ENCODE results near the gene NAT8L.

The NAT8L gene

DNA sequence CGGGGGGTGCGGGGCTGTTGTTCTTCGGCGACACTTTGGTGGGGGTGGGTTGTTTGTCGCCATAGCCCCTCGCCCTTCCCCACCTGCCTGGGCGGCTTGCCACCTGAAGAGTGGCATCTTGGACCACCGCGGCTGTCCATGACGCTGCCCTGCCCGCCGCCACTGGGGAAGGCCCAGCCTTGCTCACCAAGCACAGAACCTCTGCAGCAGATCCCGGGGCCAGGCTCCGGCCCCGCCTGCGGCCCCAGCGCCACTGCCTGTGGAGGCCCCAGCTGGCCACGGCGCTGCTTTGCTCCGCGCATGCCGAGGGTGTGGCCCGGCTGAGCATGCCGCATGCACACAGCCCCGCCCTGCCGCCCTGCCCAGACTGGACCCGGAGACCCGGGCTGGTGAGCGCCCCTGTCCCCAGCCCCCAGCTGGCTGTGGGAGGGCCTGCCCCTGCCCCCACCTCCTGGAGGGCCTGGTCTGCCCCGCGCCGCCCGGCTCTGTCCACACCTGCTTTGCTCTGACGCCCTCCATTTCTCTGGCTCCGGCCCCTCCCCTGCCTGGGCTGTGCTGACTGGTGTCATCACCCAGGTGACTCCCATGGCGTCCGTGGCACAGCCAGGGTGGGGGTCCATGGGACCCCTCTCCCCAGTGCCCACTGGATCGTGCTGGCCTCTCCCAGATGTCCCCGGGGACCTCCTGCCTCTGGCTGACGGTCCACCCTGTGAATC, 5.3 kb downstream of the NAT8L start:
- DNase-seq (ENCODE audit: low read depth): no peak

DNA sequence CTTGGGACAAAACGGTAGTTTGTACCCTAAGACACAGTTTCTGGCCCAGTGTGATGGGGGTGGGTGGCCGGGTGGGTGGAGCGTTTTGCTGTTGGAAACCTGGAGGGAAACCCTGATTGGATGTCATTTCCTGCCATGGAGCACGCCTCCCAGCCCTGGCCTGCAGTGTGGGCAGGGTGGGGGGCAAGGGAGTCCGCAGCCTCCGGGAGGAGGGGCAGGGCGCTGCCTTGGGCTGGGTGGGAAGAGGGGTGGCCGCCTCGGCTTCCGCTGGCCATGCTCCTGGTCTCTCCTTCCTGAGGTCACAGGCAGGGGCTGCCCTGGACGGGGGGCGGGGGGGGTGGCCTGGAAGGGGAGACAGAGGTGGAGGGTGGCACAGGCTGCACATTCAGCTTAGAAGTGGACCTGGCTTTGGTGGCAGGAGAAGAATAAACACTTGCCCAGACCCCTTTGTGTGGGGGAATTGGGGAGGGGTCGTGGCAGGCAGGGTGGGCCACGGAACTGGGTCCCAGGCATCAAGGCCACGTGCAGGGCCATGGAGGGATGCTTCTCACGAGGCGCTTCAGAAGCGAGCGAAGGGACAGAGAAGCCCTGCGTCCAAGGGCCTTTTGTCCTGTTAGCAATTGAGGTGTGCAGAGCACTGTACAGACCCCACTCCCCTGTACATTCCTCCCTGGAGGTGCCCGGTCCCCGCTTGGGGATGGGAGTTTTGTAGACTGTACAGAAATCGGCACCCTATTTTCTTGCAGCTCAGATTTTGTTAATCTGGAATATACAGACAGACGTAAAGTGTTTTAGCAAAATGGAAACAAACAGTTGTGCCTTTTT, 6.2 kb downstream of the NAT8L start:
- no peak for DNase-seq (ENCODE audit: low read depth)

DNA sequence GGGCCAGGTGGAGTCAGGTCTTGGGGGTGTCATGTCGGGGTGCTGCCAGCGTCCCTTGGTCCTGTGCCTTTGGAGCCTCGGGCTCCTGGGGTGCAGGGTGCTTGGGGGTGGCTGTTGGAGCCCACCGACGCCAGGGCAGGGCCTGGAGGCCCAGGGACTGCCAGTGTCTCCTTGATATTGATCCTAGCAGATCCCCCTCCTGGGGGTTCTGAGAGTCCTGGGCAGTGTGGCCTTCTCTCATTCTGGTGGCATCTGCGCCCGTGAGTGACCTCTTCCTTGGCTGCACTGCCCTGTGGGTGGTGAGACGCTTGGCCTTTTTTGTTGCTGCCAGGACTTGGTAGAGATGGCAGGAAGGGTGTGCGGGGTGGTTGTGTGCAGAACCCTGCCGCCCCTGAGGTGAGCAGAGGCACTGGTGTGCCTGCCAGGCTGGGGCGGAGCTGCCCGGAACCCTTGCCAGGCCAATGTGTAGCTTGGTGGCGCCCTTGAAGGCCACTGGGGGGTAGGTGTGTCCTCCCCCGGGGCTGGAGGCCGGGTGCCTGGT, 7.0 kb downstream of the NAT8L start:
- DNase-seq (ENCODE audit: low read depth): no peak

DNA sequence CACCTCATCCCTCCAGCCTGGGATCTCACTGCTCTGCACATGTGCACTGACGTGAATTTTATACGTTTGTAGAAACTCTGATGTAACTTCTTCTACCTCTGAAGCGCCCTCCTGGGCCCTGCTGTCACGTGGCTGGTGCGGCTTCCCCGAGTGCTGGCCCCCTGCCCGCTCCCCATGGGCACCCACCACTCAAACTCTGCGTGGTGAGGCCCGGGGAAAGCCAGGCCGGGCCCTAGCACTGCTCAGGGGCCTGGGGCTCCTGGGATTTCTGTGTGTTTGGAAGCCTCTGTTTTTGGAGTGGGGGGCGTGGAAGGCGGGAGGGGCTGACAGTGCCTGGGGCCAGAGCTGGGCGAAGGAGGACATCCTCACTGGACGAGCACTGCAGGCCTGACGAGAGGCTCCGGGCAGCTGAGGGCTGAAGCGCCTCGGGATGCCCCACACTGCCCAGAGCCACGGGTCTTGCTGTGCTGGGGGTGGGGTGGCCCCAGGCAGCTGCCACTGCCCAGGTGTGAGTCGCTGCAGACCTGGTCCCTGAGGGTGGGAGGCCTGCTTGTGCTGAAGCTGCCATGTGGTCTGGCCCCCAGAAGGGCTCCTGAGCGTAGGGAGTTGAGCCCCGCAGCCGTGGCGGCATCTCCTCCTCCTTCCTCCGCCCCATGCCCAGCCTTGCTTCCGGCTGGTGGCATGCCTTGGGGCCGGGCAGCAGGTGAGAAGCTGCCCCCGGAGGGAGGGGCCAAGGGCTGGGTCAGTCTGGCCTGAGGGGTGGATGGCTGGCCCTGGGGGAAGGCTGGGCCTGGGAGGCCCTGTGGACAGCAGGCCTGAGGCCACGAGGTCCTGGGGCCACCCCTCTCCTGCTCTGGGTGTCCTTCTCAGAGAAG, 7.7 kb downstream of the NAT8L start:
- no peak for DNase-seq (ENCODE audit: low read depth)

DNA sequence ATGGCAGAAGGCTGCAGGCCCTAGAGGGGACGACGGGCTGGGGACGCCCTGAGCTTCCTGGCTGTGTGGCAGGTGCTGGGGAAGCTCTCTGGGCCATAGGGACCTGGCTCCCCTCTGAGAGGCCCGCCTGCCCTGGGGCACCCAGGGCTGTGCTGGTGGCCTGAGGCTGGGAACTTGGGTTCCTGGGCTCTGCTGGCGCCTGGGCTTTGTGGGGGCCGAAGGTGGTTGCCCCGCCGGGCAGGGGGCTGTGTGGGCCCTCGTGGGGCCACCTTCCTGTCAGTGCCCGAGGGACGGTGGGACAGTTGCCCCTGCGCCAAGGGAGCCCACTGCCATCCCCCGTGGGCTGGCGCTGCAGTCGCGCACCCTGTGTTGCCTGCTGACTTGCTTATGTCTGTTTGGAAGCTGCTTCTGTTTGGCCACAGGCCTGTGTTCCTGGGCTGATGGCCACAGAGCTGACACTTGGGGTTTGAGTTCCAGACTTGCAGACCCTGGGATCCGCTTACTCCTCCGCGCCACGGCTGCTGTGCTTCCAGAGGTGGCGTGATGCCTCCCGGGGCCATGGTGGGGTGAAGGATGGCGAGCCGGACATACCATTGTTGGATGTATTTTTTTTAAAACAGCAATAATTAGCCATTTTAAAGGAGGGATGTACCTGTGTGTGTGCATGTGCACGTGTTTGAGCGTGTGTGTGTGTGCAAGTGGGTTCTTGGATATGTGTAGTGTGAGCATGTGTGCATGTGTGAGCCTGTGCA, 8.5 kb downstream of the NAT8L start:
- DNase-seq (ENCODE audit: low read depth): no peak

DNA sequence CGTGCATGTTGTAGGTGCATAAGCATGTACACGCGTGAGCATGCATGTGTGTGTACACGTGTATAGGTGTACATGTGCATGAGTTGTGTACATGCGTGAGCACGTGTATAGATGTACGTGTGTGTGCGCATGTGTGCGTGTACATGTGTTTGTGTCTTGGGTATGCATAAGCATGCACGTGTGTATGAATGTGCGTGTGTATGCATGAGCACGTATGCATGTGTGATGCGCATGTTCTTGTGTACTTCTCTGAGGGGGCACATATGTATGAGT, 9.0 kb downstream of the NAT8L start:
- no peak for DNase-seq (ENCODE audit: low read depth)

- DNase-seq (ENCODE audit: low read depth): no peak
Measured at GRCh38 chr4:2068566-2068965, 9.4 kb downstream of the NAT8L start.

DNA sequence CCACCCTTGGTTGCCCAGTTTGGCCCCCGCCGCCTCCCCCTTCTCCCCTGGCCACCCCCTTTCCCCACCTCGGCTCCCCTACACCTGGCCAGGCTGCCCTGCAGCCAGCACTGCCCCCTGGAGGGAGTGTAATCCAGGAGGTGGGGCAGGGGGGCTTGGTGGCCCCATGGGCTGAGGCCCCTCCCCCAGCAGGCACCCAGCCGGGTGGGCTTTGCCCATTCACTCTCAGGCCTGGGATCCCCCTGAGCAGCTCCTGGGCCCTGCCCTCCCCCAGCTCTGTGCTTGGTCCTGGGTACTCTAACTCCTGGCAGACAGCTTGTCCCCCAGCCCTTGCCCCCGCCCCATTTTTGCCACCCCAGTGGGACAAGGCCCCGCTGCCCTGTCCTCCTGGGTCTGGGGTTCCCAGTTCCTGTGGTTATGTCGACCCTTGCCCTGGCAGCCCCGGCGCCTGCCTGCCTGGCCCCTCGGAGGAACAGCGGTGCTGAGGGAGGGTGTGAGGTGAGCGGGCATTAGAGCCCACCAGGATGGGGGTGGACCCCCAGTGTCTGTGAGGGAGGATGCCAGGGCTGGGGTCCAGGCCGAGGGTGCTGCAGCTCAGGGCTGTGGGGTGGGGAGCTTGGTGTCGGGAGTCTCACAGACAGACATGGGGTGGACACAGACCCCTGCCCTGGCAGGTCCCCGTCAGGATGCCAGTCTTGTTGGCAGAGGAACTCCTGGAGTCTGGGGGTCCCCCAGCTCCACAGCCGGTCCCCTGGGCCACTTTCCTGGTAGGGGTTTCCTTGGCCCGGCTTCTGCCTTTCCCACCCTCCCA, 10.2 kb downstream of the NAT8L start:
- no peak for DNase-seq (ENCODE audit: low read depth)

- no peak for DNase-seq (ENCODE audit: low read depth)
Measured at GRCh38 chr4:2069986-2070385, 10.9 kb downstream of the NAT8L start.

- DNase-seq (ENCODE audit: low read depth): no peak
Measured at GRCh38 chr4:2070421-2071251, 11.5 kb downstream of the NAT8L start.

DNA sequence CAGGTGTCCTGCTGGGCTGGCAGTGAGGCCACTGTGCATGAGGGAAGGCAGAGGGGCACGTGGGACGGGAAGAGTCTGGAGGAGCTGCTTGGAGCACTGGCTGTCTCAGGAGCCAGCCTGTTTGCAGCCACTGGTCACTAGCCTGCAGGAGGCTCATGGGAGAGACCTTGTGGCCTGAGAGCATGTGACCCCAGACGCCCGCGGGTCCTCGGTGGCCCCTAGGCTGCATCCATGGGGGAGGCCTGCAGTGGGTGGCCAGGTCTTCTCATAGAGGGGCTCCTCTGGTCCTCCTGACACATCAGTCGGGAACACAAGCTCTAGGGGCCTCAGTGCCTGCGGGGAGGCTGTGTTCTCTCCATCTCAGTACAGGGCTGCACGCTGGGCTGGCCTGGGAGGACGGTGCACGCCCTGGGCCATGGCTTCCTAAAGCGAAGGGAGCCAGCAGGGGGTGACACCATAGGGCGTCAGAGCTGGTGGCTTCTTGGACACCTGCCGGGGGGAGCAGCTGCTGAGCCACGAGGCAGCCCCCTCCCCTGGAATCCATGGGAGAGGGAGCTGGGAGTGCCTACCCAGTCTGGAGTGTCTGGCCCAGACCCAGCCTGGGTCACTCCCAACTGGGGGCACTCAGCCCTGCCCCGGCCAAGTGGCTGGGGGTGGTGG, 12.3 kb downstream of the NAT8L start:
- no peak for DNase-seq (ENCODE audit: low read depth)

GRCh38 chr4:2071912-2072867, 13.1 kb downstream of the NAT8L start:
- no peak for DNase-seq (ENCODE audit: low read depth)

- DNase-seq (ENCODE audit: low read depth): no peak
Measured at GRCh38 chr4:2072971-2073807, 14.1 kb downstream of the NAT8L start.

DNA sequence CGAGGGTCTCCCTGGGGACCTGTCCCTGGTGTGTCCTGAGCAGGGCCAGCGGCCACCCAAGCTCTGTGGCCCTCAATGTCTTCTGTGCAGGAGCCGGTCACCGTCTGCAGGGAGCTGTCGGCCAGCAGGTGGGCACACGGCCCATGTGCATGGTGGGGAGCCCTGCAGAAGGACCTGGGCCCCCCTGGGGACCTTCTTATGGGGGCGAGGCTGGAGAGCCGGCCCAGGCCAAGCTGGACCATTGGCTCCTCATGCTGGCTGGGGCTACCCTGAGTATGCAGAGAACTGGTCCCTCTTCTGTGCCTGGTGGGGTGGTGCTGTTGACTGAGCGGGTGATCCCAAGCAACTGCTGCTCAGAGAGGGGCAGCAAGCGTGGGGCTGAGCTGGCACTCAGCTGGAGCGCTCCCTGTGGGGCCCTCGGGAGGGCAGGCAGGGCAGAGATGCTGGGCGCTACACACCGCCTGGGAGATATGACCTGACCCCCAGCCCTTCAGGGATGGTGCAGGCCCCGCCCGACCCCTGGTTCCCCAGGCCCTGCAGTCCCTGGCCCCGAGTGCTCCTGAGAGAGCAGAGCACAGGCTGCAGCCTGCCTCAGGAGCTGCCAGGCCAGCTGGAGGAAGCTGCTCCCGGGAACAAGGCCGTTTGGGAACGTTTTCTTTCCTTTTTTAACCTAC, 14.8 kb downstream of the NAT8L start:
- no peak for DNase-seq (ENCODE audit: low read depth)

DNA sequence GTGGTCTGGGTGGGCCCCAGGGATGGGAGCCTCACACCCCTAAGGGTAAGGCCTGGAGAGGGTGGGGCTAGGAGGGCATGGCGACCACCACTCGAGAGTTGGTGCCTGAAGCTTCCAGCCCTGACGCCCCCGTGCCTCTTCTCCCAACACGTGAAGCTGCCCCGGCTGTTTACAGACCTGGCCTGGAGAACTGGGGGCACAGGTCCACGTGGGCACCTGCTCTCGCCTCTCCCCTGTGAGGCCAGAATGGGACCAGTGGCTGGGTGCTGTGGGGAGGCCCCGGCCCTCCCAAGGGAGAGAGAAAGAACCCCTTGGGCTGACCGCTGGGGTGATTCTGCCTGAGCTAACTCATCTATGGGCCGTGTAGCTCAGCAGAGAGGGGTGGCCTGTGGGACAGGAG, 15.5 kb downstream of the NAT8L start:
- DNase-seq (ENCODE audit: low read depth): no peak

DNA sequence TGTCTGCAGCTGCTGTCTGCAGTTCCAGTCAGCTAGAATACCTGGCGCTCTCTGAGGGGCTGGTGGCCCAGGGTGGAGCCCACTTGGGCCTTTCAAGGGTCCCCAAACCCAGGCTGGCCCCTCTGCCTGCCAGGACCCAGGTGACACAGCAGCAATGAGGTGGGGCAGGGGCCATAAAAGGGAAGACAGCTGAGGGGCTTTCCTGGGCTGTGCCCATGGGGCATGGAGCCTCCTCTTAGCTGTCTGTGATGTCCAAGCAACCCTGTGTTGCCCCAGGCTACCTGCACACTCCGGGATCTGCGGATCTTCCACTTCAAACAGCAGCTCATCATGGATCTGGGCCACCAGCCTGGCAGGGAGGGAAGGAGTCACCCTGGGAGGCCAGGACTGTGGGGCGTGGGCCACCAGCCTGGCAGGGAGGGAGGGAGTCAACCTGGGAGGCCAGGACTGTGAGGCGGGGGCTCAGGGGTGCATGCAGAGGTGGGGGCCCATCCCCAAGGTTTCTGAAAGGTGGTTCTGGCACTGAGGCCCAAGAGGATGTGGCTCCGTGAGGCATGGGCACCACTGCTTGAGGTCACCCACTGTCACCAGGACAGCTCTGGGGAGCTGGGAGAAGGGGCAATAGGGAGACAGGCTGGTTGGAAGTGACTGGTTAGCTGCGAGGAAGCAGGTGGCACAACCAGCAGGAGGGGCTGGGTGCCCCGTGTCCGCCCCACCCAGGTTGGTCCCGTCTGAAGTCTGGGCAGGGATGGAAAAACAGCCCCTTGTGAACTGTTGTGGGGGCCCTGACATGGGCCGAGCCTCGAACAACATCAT, 16.3 kb downstream of the NAT8L start:
- no peak for DNase-seq (ENCODE audit: low read depth)
